GM12873 (cell line): Measurements from ENCODE around the gene VAV3.

Source experiments
- CTCF ChIP-seq: IDR thresholded peaks from 2 replicates; pipeline ENCODE4 v1.5.1; 2012; ENCODE audit warnings: low read depth, mild to moderate bottlenecking, moderate library complexity, low read length, control low read depth; ENCODE audit not compliant: insufficient read depth; ENCODE audit errors: missing control alignments

VAV3 gene

GRCh38 chr1:107618539-107618938 lies 346.4 kb downstream of the VAV3 start:
- TF ChIP-seq CTCF = no peak

GRCh38 chr1:107617921-107618320 lies 347.1 kb downstream of the VAV3 start:
- no peak for TF ChIP-seq CTCF

- no peak for TF ChIP-seq CTCF
Measured at GRCh38 chr1:107617456-107617855, 347.5 kb downstream of the VAV3 start.

- TF ChIP-seq CTCF = no peak
Measured at GRCh38 chr1:107609808-107610207, 355.2 kb downstream of the VAV3 start.

GRCh38 chr1:107604825-107605224 lies 360.2 kb downstream of the VAV3 start:
- TF ChIP-seq CTCF = no peak

GRCh38 chr1:107600607-107601160 lies 364.3 kb downstream of the VAV3 start:
- no peak for TF ChIP-seq CTCF

GRCh38 chr1:107599220-107599619 lies 365.8 kb downstream of the VAV3 start:
- TF ChIP-seq CTCF = no peak
